NCI-H2196 (cell line): ENCODE measurements around the gene SBF1.
"Not testable (repeated sequence)": the region's sequence is repeated elsewhere in the genome, so short reads cannot be mapped to it uniquely, and the experiment has no call there.

ENCODE experiments used
- DNase-seq: peaks from one replicate; lab custom pipeline; 2025; ENCODE audit not compliant: unreplicated experiment; lab: John Stamatoyannopoulos, UW

Gene SBF1, protein sequence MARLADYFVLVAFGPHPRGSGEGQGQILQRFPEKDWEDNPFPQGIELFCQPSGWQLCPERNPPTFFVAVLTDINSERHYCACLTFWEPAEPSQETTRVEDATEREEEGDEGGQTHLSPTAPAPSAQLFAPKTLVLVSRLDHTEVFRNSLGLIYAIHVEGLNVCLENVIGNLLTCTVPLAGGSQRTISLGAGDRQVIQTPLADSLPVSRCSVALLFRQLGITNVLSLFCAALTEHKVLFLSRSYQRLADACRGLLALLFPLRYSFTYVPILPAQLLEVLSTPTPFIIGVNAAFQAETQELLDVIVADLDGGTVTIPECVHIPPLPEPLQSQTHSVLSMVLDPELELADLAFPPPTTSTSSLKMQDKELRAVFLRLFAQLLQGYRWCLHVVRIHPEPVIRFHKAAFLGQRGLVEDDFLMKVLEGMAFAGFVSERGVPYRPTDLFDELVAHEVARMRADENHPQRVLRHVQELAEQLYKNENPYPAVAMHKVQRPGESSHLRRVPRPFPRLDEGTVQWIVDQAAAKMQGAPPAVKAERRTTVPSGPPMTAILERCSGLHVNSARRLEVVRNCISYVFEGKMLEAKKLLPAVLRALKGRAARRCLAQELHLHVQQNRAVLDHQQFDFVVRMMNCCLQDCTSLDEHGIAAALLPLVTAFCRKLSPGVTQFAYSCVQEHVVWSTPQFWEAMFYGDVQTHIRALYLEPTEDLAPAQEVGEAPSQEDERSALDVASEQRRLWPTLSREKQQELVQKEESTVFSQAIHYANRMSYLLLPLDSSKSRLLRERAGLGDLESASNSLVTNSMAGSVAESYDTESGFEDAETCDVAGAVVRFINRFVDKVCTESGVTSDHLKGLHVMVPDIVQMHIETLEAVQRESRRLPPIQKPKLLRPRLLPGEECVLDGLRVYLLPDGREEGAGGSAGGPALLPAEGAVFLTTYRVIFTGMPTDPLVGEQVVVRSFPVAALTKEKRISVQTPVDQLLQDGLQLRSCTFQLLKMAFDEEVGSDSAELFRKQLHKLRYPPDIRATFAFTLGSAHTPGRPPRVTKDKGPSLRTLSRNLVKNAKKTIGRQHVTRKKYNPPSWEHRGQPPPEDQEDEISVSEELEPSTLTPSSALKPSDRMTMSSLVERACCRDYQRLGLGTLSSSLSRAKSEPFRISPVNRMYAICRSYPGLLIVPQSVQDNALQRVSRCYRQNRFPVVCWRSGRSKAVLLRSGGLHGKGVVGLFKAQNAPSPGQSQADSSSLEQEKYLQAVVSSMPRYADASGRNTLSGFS (N-terminal part only)

DNA sequence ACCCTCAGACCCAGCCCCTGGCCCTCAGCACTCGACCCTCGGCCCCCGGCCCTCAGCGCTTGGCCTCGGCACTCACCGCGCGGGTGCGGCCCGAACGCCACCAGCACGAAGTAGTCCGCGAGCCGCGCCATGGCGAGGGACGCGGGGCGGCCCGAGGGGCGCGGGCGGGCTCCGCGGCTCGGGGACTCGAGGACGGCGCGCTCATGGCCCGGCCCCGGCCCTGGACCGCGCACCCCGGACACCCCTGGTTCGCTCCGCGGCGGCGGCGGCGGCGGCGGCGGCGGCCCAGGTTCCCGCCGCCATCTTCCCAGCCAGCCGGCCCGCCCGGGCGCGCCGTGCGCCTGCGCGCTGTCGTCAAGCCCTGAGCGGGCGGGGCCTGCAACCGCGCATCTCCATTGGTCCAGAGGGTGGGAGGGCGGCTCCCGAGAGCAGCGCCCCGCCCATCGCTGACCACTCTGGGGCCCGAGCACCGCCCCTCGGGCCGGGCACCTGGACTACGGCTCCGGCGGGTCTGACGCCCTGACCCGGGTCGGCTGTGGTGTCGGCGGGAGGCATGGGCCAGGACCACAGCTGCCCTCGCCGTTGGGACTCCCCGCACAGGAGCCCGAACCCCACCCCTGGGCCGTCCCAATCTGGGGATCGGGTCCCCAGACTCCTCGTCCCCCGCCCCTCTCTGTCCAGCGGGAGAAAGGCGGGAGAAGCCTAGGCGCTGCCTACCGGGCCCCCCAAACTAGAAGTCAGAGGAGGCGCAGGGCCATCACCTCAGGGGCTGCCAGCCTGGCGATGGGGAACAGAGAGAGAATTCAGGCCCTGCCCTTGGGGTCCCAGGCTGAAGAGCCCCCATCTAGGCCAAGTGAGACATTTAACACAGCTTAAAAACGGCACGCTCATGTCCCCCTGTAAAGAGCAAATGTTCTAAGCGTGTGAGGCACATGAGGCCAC is at the start of gene SBF1:
Gene SBF1, minus strand, starts transcription at position 326 of the 942 bp plus-strand sequence. Its CDS starts 195 bp downstream, at position 131.
- DNase-seq = peak; percentile 84

DNA sequence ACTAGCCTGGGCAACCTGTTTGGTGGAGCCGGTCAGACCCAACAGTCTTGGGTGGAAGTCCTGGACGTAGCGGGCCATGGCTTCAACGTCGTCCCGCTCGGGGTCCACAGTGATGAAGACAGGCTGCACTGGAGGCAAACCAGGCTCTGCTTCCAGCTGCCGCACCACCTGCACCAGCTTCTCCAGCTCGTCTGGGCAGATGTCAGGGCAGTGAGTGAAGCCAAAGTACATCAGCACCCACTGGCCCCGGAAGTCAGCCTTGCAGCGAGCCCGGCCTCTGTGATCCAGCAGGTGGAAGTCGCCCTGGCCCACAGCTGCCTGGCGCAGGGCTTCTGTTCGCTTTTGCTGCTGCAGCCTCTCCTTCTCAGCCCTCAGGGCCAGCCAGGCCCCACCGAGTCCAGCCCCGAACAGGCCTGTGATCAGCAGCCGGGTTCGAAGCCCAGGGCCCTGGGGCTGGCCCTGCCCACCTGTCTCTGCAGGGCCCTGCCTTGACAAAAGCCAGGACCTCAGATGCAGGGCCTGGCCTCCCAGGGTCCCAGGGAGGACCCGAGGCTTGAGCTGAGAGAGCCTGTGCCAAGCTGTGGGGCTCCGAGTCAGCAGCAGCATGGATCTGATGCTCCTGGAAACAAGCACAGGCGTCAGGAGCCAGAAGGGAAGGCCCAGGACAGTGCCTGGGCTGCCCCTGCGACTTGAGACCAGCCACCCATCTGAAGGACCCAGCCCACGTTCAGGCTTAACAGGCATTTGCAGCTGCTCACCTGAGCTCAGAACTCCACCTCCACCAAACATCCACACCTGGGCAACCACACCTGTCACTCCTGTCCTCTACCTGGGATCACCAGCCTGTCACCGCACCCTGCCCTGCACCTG is 49.2 kb upstream of the SBF1 start:
- DNase-seq = no peak

DNA sequence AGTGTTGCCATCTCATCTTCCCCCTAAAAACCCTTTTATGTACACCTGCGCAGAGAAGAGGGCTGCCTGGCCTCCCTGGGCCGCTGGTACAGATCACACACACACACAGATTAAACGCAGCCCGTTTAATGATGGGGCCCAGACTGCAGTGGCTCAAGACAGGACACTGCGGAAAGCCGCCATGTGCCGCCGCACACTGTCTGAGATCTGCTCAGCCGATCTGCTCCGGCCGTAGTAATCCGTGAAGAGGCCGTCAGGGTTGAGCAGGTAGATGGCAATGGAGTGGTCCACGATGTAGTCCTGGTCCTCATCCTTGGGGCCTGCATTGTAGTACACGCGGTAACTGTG is 48.6 kb upstream of the SBF1 start:
- DNase-seq = no peak

DNA sequence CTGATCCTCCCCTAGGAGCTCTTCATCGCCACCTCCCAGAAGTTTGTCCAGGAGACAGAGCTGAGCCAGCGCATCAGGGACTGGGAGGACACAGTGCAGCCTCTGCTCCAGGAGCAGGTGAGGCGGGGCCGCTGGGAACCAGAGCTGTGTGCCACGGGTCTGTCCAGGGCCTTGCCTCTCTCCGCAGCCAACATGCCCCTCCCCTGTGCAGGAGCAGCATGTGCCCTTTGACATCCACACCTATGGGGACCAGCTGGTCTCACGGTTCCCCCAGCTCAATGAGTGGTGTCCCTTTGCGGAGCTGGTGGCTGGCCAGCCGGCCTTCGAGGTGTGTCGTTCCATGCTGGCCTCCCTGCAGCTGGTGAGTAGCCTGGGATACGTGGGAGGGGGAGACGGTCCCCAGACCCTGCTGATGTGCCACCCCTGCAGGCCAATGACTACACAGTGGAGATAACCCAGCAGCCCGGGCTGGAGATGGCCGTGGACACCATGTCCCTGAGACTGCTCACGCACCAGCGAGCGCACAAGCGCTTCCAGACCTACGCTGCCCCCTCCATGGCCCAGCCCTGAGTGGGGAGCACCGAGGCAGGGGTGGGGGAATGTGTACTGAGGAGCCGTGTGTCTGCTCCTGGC is 48.1 kb upstream of the SBF1 start:
- no peak for DNase-seq

DNA sequence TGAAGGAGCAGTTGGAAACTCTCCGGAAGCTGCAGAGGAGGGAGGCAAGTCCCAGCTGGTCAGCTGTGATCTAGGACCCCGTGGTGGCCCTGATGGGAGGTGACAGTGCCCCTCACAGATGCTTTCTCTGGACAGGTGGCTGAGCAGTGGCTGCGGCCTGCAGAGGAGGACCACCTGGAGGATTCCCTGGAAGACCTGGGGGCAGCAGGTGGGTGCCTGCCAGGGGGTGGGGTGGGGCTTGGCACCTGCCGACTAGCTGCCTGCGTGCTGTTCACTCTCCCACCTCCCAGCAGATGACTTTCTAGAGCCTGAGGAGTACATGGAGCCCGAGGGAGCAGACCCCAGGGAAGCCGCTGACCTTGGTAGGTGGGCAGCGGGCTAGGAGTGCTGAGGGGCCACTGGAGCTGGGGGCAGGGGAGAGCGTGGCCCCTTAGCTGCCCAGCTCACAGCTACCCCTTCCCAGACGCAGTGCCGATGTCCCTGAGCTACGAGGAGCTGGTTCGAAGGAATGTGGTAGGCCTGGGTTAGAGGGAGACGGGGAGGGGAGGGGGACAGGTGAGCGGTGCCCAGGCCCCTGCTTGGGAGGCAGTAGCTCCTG is 47.5 kb upstream of the SBF1 start:
- no peak for DNase-seq

DNA sequence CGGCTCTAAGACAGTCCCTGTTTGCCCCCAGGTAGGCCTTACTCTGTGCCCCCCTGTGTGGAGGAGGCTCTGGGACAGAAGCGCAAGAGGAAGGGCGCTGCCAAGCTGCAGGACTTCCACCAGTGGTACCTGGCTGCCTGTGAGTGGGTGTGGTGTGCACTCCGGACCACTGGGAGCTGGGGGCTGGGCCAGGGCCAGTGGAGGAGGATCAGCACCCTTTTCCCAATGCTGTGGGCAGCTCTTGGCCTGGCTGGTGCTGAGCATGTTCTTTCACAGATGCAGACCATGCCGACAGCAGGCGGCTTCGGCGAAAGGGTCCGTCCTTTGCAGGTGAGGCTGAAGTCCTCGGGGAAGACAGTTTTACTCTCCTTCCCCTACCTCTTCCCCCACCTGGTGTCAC is 46.9 kb upstream of the SBF1 start:
- DNase-seq = no peak

DNA sequence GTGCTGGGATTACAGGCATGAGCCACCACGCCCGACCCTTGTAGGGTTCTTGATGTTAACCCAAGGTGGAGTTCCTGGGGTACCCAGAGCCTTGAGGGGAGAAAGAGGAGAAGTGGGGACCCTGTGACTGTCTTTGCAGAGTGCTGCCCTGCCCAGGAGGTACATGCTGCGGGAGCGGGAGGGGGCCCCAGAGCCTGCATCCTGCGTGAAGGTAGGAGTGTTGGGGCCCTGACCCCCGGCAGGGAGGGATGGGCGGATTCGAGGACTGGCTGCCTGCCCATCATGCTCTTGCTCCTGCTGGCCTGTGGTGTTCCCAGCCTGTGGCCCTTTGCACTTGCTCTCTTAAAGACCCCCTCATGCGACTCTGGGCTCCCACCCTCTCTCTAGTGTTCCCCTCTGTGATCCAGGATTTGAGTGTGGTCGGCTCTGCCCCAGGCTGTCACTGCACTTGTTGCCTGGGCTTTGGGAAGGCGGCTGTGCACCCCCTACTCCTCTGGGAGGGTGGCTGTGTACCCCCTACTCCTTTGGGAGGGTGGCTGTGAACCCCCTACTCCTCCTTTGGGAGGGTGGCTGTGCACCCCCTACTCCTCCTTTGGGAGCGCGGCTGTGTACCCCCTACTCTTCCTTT is 46.1 kb upstream of the SBF1 start:
- DNase-seq = no peak

DNA sequence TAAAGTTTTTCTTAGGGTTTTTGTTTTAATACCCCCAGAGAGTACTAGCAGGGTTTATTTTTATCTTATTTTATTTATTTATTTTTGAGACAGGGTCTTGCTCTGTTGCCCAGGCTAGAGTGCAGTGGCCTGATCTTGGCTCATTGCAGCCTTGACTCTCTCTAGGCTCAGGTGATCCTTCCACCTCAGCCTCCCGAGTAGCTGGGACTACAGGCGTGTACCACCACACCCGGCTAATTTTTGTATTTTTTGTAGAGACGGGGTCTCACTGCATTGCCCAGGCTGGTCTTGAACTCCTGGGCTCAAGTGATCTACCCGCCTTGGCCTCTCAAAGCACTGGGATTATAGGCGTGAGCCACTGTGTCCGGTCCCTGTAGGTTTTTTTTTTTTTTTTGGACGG is 45.3 kb upstream of the SBF1 start:
- DNase-seq = not testable (repeated sequence)

DNA sequence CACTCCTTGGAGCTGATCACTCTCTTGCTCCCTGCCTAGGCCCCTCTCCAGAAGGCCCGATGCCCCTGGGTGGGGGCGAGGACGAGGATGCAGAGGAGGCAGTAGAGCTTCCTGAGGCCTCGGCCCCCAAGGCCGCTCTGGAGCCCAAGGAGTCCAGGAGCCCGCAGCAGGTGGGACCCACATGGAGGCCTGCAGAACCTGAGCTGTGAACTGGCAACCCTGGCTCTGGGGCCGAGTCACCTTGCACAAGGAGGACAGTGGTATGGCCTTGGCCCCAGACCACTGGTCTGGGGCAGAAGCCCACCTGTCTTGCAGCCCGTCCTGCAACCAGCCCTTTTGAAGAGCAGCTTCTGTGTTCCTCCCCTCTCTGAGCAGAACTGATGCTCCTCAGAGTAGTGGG is 44.3 kb upstream of the SBF1 start:
- DNase-seq = no peak

DNA sequence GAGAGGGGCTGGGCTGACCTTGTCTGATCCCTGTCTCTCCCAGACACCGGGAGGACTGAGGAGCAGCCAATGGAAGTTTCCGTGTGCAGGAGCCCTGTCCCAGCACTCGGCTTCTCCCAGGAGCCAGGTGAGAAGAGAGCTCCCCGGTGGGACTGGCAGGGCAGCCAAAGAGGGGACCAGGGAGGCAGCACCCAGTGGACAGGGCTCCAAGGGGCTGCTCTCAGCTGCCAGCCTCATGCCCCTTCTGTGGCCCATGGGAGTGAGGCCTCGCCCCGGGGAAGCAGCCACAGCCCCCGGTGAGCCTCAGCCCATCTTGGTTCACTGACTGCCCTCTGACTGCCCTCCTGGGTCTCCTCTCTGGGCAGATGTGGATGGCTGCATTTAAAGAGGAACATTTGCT is 43.8 kb upstream of the SBF1 start:
- no peak for DNase-seq

DNA sequence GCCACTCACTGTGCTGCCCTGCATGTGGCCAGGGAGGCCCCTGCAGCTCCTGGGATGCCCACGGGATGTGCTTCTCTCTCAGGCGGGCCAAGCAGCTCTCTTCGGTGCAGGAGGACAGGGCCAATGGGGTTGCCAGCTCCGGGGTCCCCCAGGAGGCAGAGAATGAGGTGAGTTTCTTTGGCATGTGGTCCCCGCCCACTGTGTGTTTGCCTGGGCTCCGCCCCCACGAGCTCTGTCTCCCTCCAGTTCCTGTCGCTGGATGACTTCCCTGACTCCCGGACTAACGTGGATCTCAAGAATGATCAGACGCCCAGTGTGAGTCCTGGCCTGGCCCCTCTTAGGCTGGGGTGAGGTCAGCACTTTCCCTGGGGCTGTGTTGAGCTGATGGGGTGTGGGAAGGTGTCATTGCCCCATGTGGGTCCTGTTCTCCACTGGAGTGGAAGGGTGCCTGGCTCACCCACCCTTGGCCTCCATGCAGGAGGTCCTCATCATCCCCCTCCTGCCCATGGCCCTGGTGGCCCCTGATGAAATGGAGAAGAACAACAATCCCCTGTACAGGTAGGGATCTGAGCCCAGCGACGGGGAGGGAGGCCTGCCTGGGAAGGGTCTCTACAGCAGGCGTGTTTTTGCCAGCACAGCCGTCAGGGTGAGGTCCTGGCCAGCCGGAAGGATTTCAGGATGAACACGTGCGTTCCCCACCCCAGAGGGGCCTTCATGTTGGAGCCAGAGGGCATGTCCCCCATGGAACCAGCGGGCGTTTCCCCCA is 42.8 kb upstream of the SBF1 start:
- DNase-seq = no peak

DNA sequence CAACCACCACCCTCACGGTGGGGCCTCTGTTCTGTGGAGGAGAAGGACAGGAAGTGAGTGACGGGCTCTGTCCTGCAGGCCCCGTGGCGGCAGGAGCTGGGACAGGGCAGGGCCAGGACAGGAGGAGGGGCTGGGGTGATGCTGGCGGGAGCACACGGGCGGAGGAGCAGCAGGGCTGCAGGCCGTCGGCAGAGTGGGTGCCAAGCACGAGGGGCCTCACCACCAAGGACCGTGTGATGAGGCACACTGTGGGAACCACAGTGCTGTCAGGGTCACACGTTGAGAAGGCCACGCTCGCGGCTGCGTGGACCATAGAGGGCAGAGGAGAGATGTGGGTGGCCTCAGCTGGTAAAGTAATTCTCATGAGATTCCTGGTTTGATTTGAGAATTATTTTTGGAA is 42.1 kb upstream of the SBF1 start:
- no peak for DNase-seq

DNA sequence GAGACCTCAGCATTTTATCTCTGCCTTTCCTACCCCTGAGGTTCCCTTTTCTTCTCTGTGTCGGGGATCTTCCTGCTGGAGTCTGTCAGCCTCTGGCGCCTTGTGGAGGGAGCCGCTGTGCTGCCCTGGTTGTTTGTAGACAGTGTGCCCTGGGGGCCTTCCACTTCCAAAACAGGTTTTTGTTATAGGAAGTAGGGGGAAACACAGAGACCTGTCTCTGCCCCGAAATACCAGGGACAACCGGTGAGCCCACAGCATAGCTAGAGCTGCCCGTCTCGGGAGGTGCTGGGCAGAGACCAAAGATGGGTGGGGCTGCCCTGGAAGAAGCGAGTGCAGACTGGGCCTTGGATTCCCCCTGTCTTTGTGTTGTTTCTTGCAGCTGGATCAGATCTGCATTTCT is 41.2 kb upstream of the SBF1 start:
- DNase-seq = no peak

DNA sequence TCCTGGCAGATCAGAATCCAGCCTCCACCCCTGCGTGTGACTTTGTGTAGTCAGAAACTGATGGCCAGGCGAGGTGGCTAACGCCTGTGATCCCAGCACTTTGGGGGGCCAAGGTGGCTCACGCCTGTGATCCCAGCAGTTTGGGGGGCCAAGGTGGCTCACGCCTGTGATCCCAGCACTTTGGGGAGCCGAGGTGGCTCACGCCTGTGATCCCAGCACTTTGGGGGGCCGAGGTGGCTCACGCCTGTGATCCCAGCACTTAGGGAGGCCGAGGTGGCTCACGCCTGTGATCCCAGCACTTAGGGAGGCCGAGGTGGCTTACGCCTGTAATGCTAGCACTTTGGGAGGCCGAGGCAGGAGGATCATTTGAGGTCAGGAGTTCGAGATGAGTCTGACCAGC is 38.3 kb upstream of the SBF1 start:
- DNase-seq = no peak

DNA sequence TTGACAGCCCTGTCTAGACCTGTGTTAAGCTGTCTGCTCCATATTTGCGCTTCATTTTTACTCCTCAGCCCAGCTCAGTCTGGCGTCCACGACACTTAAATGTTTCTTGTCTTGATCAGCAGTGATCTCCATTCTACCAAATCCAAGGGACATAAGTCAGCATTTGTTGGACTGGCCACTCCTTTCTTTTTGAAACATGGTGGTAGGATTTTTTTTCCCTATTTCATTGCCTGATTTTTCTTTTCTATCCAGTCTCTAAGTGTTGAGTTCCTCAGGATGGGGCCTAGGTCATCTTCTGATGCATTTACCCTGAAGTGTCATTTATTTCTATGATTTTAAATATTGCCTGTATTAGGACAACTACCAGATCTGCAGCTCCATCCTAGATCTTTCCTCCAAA is 34.1 kb upstream of the SBF1 start:
- no peak for DNase-seq

DNA sequence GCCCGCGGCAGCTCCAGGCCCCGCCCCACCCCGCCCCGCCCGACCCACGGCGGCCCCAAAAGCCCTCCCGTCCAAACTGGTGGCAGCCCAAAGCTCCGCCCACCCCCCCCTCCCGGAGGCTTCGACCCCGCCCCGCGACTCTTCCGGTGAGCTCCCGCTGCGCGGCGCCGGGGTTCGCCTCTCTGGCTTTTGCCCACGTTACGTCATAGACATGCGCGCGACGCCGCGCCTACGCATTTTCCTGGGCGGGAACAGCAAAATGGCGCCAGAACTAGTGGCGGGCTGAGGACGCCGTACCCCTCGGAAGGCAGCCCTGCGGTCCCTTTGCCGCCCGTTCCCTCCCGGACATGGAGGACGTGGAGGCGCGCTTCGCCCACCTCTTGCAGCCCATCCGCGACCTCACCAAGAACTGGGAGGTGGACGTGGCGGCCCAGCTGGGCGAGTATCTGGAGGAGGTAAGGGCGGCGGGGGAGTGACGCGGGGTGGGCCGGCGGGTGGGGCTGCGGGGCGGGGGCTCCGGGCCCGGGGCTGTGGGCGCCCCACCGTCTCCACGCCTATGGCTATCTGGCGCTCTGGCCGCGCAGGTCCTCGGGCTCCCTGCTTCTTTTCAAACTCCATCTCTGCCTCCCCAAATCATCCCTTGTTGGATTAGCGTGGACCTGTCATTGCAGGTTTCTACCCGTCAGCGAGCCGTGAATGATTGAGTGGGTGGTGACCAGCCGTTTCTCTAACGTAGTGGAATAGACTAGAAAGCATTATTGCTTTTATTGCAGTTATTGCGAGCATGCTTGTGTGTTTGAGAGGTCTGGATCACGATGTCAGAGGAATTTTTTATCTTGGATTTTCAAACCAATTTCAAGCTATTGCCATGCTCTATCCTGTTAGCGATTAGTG is 33.4 kb upstream of the SBF1 start, which contains the start of gene NCAPH2:
Gene NCAPH2, plus strand, starts transcription at position 234 of the 894 bp plus-strand sequence. Its CDS starts 114 bp downstream, at position 348.
- peak; percentile 91 for DNase-seq
